ELR (cell line): Measurements from ENCODE around the gene RALGPS2.

ENCODE experiments used
- DNase-seq: peaks from one replicate; pipeline ENCODE4 v3.0.0-alpha.2; 2015; ENCODE audit warnings: low read depth

Gene RALGPS2, protein sequence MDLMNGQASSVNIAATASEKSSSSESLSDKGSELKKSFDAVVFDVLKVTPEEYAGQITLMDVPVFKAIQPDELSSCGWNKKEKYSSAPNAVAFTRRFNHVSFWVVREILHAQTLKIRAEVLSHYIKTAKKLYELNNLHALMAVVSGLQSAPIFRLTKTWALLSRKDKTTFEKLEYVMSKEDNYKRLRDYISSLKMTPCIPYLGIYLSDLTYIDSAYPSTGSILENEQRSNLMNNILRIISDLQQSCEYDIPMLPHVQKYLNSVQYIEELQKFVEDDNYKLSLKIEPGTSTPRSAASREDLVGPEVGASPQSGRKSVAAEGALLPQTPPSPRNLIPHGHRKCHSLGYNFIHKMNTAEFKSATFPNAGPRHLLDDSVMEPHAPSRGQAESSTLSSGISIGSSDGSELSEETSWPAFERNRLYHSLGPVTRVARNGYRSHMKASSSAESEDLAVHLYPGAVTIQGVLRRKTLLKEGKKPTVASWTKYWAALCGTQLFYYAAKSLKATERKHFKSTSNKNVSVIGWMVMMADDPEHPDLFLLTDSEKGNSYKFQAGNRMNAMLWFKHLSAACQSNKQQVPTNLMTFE

DNA sequence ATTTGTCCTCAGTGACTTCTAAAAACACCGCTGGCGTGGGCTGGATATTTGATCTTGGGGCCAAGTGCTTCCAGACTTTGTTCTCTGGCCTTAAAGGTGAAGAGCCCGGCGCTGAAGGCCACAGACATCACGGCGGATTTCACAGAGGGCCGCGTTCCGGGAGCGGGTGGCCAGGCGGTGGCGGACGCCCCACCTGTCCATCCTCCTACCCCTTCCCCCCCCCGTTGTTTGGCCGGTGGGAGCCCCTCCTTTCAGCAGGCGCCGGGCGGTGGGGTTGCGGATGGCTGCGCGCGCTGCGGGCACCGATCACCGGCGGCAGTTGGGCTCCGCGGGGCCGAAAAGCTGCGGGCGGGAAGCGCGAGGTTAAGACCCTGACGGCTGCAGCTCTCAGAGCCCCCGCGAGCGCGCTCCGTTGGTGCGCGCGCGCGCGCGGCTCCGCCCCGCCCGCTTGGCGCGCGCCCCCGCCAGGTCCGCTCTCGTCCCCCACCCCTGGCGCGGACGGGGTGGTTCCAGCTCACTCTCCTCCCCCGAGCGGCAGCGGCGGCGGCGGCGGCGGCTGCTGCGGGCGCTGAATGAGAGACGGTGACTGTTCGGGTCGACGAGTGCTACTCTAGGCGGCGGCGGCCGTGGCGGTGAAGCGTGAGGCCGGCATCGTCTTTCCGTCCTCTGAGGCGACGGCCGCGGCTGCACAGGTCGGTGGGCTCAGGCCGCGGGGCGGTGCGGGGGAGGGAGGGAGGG lies at the start of gene RALGPS2:
Gene RALGPS2, plus strand, starts transcription at position 517 of the 738 bp plus-strand sequence. CDS start 51,521 bp downstream, outside the sequence.
- peak; percentile 84 for DNase-seq

DNA sequence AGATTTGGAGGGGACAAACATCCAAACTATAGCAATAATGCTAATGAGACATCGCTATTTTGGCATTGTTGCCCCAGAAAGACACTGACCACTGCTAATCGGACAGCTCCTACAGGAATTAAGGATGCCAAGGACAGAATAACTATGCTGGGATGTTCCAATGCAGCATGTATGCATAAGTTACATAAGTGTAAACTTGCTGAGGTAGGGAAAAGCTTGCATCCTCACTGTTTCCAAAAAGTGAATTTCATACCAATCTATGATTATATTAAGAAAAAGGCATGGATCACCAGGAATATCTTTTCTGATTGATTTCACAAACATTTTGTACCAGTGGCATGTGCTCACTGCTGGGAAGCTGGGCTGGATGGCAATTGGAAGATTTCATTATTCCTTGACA lies 45.8 kb upstream of the RALGPS2 start:
- no peak for DNase-seq

DNA sequence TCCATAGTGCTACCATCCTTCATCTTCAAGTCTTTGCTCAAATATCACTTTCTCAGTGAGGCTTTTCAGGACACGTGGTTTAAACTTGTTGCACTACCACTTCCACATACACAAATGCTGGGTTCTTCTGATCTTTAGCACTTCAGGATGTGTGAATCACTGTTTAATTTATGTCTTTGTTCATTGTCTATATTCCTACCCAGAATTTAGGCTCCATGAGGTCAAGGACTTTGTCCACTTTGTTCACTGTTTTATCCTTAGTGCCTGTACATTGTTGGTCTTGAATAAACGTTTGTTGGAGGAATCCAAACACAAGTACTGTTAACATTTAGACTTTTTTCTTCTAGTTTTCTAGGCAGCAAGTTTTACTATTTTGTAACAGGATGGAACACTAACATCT lies 42.6 kb upstream of the RALGPS2 start:
- peak; percentile 39 for DNase-seq

DNA sequence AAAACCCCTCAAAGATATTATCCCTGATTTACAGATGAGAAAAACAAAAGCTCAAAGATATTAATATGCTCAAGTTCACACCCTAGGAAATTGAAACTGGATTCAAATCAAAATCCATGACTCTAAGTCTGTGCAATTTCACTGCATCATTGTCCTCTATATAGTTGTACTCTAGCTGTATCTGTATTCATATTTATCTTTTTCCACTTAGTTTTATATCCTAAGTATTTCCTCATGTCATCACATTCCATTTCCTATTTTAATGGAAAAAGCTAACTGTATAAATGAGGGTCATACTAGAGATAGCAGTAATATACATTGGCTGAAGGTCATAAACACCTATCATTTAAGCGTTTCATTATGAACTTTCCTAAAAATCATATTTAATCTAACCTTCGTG lies 42.2 kb upstream of the RALGPS2 start:
- DNase-seq: no peak

DNA sequence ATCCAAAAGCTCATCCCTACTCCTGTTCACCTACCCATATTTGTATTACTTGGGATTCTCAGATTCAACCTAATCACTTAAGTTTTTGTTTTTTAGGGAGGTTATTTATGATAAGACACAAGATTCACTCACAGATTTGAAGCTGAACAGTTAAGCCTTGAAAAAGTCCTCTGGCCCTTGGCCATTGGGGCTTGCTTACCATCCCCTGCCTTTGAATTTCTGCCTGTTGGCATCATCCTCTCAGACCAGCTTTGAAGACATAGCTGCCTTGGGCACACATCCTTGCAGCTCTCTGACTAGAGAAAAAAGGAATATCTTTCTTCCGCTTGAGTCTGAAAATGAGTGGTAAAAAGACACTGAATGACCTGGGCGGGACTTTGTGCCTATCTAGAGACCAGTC lies 41.8 kb upstream of the RALGPS2 start:
- no peak for DNase-seq

DNA sequence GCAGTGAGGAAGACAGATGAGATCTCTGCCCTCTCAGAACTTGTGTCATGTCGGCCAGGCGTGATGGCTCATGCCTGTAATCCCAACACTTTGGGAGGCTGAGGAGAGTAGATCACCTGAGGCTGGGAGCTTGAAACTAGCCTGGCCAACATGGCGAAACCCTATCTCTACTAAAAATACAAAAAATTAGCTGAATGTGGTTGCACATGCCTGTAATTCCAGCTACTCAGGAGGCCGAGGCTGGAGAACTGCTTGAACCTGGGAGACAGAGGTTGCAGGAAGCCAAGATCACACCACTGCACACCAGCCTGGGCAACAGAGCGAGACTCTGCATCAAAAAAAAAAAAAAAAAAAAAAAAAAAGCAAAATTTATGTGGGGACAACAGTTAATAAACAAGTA lies 40.9 kb upstream of the RALGPS2 start:
- DNase-seq: no peak

DNA sequence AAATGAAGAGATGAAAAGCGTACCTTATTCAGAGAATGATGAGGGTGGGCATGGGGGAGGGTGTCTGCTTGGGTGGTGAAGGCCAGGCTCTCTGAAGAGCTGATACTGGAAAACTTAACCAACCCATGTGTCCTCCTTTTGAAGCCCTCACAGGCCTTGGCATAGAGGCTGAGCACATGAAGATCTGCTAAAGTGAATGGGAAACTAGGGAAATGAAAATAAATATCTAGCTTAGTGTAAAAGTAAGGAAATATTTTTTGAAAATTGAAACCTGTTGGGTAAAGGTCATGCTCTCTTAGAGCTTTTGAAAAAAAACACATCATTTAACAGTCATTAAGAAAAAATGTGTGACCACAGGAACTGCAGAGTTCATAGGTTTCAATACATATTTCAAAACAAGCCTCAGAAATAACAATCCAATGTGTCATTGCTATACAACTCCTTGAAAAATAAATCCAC lies 40.5 kb upstream of the RALGPS2 start:
- DNase-seq: peak; percentile 98

DNA sequence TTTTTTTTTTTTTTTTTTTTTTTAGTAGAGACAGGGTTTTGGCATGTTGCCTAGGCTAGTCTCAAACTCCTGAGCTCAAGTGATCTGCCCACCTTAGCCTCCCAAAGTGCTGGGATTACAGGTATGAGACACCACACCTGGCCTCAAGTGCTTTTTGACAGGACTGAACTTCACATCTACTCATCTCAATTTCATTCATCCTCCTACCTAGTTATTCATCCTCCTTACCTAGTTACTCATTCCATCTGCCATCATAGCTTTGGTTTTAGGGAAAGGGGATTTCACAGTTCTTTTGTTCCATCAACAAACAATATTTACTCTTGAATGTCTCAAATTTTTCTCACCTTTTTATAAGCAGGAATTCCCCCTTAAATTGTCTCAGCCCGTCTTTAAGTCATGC lies 38.6 kb upstream of the RALGPS2 start:
- DNase-seq: no peak

DNA sequence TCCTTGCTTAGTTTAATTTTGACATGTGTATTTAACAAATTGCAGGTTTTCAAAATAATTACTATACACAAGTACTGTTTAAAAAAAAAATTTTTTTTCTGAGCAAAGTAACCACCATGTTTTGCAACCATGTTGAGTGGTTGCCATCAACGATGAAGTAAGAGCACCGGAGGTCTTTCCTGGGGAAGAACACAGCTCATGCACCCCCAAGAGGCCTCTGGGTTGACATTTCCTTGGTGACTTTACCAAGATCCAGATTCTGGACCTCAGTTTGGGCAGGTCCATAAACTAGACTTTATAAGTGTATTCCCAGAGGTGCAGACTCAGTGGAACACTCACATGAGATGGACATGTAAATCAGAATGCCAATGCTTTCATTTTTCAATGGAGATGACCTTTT lies 36.8 kb upstream of the RALGPS2 start:
- no peak for DNase-seq

DNA sequence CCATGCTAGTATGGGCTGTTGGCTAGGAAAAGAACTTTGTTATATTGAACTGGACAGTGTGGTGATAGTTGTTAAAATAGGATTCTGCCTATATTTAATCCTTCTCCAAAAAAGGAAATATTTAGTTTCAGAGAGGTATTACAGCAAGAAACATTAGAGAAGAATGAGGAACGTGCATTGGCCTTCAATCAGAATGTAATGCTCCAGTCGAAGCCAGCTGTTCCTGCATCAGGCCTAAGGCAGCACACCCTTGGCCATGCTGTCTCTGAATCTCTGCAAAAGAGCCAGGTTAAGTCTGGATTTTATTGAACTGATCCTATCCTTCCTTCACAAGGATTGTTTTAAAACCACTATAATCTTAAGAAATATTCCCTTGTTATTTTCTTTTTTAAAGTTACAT lies 35.3 kb upstream of the RALGPS2 start:
- no peak for DNase-seq

DNA sequence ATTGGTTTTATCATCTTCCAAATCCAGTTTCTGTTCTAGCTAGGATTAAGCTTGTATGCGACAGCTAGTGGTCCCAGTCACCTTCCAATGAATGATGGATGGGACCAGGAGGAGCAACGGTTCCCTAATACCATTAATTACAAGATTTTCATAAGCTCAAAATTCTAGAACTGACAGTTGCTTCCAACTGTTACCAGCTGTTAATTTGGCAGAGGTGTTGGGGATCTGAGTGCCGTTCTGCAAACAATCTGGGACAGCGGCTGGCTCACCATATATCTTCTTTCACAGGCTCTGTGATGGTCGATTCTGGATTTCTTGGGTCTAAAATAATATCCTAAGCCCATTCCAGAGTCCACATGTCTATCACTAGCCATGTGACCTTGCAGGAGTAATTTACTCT lies 34.5 kb upstream of the RALGPS2 start:
- no peak for DNase-seq

DNA sequence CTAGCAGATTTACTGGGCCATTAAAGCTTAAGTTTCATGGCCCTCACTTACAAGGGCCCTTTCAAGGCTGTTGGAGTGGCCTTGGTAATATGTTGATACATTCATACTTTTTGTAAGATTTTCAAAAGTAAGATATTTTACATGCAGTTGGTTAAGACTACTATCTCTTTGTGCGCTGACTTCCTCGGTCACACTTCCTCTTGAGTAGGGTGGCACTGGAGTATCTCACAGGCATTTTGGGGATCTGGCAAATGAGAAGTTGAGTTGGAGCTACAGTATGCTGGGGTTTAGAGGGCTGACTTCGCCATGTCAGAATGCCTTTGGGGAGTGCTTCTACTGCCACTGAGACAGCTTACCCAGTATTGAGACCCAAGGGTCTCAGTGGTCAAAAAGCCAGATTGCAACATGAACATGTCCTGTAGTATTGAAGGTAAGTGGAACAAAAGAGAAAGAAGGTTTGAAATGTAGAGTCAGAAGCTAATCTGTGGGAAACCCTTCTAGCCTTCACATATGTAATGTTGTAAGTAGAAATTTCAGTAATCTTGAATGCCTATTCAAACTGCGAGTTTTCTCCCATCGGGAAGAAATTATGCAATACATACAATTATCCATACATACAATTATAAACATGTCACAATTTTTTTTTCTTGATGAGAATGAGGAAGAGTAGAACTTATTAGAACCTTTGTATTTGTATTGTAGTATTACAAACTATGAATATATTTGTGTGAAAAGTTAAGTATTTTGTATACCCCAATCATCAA lies 32.3 kb upstream of the RALGPS2 start:
- DNase-seq: no peak

DNA sequence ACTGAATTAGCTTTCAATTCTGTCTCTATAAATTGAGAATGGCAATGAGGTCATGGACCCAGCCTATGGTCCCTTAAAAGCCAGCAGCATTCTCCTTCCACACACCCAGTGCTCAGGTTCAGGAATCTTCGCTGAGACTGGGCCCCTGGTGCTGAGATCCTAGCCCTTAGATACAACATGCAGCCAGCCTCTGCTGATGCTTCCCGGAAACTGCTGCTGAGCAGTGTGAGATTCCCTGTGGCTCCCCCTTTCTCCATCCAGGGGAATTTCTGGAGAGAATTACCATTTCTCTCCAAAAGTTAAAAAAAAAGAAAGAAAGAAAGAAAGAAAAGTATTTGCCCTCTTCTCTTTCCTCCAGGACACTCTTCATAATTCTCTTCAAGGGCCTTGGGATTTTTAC lies 31.7 kb upstream of the RALGPS2 start:
- peak; percentile 26 for DNase-seq

DNA sequence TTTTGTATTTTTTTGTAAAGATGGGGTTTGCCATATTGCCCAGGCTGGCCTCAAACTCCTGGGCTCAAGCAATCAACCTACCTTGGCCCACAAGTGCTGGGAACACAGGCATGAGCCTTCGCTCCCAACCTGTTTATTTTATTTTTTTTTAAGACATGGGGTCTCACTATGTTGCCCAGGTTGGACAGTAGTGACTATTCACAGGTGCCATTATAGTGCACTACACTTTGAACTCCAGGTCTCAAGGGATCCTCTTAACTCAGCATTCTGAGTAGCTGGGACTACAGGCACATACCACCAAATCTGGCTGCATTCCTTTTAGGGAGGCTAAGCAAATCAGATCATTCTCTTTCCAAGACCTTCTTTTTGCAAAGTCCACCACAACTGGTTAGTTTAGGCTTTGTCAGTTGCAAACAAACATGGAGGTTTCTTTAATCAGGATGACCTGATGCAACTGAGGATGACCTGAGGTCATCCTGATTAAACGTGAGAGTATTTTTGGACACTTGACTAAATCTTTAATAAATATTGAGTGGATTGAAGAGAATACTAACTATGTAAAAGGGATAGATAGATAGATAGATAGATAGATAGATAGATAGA lies 30.0 kb upstream of the RALGPS2 start:
- DNase-seq: no peak

DNA sequence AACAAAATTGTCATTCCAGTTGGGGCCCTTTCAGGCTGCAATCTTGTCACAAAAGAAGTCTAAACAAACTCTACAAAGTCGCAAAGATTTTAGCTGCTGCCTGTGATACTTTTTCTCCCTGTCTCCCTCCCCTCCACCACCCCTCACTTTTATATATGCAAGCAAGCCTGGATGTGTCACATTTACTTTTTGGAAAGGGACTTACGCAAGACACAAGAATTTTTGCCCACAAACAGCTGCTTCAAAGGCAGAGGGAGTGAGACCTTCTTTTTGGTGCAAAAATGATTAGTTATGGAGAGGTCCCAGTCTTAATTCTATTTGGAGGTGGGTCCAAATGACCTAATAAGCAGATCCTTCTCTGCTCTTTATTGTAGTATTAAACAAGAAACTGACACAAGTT lies 22.9 kb upstream of the RALGPS2 start:
- peak; percentile 59 for DNase-seq

DNA sequence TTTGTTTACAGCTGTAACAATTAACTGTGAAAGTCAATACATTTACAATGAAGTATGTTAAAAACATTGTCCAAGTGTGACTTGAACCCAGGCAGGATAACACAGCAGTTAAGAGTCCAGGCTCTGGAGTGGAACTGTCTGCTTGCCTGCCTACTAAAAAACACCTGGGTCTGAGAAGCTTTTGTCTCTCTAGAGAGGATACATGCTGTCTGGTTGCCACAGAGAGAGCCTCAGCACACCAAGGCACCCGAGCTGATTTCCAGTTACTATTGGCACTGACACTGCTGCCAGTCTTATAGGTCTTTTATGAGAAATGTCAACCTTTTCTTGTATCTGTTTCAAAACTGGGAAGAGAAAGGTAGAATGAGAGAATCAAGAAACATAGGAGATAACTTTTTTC lies 20.2 kb upstream of the RALGPS2 start:
- DNase-seq: no peak

DNA sequence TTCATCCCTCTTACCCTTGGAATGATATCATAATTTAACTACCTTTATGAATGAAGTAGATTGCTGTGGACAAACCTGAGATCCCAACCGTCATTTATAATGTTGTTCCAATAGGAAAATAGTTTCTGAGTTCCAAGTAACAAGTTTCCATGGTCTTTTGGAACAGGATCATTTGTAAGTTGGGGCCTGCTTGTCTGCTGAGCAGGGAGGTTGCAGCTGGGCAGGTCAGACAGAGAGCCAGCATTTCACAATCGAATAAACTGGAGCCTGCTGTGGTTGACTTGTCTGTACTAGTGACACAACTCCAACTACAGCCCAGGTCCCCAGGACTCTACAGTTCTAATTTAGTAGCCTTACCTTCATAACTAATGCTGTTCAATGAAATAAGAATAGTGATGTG lies 18.6 kb upstream of the RALGPS2 start:
- DNase-seq: no peak

DNA sequence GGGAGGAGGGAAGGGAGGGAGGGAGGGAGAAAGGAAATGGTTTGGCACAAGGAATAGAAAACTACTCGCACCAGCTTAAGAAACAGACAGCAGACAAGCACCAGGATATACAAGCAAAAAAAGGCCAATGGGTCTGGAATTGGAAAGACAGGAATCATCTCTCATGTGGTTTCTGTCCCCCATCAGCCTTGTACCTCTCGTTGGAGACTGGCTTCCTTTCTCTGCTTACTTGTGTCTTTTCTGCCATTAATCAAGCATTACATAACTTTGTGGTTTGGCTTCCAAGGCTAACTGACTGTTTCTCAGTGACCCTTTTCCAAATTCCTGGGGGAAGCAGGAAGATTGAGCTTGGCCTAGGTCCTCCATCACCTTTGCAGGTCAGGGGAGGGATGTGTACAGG lies 11.8 kb upstream of the RALGPS2 start:
- DNase-seq: no peak

DNA sequence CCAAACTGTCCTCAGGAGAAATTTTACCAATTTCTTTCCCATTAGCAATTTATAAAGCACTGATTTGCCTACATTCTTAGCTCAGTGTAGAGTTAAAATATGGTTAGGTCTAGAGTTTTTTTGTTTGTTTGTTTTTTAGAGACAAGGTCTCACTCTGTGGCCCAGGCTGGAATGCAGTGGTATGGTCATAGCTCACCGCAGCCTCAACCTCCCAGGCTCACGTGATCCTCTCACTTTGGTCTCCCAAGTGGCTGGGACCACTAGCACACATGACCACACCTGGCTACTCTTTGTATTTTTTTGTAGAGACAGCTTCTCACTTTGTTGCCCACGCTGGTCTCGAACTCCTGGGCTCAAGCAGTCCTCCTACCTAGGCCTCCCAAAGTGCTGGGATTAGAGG lies 10.6 kb upstream of the RALGPS2 start:
- DNase-seq: no peak

DNA sequence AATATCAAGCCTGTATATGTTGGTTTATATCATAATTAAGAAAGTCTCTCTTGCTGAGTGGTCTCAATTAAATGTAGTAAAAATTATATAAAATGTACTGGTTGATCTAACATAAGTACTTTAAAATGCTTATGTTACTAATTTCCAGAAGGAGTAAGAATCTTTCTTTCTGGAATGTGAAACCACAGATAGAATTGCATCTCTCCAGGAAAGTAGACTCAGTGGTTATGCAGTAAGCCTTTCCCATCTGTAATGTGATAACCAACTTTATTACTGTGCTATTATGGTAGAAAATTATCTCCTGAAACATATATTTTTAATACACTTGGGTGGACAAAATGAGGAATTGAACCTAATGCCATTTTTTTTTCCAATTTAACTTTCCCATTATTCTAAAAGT lies 8.9 kb upstream of the RALGPS2 start:
- DNase-seq: no peak

DNA sequence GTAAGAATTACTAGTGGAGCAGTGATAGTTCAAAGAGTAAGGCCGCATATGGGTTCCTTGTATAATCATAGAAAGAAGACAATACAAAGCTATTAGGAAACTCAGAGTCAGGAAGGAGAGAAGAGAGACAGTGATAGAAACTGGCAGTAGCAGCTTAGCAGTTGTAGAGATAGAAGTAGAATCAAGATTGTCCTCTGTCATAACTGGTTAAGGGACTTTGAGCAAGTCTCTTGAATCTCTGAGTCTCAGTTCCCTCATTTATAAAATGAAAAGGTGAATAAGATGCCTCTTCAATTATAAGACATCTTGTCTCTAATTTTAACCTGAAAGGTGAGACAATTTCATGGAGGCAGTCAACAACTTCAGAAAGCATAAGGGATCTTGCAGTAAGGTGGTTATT lies 6.5 kb upstream of the RALGPS2 start:
- DNase-seq: no peak

DNA sequence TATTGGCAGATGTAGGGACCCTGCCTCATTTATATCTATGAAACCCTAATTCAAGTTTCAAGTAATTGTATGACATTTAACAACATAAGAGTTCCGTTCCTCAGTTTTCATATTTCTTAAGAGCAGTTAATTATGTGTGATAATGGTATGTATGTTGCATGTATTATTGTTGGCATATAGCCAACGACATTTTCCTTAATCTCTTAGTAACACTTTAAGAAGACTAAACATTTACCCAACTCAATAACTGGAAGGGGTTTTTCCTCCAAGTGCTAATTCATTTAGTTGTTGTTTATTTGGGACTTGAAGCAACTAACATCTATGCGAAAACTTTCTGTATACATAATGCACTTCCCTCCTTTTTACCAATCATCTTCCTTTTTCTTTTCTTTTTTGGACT lies 1.5 kb upstream of the RALGPS2 start:
- DNase-seq: no peak
